ENCODE measurements around the gene KIF21B. TPM values are rescaled to one million over a fixed set of nuclear protein-coding genes. Genes with fewer than 3 reads are reported as not detected.
A peak's percentile ranks its signal among the peaks of the same experiment; 100 is the strongest.

Gene KIF21B
- total RNA-seq, 1 experiment from 2014 or later: 1.2 TPM

DNA sequence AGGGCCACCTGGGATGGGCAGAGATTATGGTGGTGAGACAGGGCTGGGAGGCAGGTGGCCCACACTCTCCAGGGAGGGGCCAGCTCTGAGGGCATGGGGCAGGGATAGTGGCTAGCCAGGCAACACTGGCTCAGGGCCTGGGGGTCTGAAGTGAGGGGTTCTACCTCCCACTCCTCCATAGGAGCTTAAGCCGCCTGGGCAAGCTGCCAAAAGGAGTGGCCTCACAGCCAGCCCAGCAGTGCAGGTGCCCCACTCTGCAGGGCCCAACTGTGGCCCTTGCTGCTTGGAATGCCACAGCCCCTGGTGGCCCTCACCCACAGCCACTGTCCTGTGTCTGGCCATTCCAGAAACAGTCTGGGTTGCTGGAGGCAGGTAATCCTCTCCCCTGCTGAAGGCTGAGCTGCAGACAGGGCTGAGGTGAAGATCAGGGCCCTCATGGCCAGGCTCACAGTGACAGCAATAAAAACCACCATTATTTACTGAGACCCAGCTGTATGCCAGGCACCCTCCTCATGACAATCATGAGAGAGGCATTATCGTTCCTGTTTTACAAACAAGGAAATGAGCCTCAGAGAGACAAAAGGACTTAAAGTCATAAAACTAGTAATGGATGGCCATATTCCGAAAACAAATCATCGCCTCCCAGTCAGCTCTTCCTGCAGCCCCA, 31.0 kb downstream of the KIF21B start:
- DNase-seq (ENCODE audit: low spot score): no peak

DNA sequence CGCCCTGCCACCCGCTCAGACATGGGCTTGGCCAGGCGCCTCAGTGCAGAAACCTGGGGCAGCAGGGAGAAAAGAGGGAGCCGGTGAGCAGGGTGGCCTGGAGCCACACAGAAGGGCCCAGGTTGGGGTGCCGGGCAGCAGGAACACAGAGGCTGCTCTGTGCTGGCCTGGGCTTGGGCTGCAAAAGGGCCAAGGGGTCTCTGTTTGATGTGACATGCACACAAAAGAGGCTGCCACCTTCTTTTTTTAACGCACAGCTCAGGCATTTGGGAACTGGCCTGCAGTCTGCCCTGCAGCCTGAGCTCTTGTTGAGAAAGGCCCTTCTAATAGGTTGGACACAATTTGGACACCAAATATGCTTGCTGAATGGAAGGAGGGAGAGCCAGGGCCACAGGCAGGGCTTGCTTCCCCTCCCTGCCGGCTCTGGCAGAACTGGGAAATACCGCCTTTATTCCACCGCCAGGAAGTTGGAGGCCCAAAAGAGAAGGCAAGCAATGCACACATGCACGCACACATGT, 32.4 kb downstream of the KIF21B start:
- DNase-seq (ENCODE audit: low spot score): no peak

DNA sequence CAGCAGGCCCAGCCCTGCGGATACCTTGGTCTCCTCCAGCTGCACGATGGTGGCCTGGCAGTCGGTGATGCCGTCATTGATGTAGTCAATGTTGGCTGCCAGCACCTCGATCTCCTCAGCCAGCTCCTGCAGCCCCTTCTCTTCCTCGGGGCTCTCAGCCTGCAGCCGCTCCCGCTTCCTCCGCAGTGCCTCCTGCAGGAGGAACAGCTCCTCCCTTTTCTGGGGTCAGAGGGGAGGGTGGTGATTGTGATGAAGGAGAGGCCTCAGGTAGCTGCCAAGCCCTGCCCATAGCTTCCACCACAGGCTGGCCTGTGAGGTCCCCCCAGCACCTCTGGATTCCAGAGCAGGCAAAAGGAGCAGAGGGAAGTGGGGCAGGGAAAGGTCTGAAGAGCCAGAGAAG, 33.4 kb downstream of the KIF21B start:
- DNase-seq (ENCODE audit: low spot score): no peak

DNA sequence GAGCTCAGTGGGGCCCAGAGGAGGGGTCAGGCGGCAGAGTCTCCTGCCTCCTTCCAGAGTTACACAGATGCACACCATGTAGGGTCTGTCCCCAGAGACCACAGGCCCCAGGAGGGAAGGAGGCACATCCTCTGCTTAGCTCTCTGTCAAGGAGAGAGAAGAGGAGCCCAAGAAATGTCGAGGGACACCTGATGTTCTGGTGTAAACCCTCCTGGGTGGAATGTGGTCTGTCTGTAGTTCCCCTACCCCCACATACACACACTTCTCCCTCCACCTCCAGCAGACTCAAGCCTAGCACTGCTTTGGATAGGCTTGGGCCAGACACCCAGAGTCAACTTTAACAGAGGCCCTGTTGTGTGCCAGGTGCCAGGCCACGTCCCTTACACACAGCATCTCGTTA, 34.2 kb downstream of the KIF21B start:
- DNase-seq (ENCODE audit: low spot score): no peak

DNA sequence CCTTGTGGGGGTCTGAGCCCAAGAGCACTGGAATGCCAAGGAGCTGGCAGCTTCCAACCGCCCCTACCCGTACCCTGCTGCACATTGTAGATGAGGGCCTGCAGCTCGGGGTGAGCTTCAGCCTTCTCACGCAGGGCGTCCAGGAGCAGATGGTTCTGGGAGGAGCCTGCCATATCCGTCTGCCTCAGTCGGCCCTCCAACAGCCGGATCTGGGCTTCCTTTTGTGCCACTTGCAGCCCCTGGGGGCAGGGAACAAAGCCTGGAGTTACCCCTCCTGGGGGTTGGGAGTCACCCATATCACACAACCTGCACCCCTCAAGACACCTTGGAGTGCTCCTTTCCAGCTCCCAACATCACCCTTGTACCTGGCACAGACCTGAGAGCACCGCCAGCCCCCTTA, 34.8 kb downstream of the KIF21B start:
- no peak for DNase-seq (ENCODE audit: low spot score)

DNA sequence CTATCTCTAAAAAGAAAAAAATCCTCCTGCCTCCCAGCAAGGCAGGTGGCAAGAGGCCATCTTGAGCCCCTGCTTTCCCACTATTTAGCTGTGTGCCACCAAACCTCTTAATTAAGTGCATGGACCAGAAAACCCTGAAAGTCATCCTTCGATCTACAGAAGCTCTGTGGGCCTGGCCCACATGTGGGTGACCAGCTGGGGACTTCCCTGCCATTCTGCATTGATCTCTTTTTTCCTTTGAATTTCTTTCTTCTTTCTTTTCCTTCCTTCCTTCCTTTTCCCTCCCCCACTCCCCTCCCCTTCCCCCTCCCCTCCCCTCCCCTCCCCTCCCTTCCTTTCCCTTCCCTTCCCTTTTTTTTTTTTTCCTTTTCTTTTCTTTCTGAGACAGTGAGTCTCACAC, 38.0 kb downstream of the KIF21B start:
- no peak for DNase-seq (ENCODE audit: low spot score)

DNA sequence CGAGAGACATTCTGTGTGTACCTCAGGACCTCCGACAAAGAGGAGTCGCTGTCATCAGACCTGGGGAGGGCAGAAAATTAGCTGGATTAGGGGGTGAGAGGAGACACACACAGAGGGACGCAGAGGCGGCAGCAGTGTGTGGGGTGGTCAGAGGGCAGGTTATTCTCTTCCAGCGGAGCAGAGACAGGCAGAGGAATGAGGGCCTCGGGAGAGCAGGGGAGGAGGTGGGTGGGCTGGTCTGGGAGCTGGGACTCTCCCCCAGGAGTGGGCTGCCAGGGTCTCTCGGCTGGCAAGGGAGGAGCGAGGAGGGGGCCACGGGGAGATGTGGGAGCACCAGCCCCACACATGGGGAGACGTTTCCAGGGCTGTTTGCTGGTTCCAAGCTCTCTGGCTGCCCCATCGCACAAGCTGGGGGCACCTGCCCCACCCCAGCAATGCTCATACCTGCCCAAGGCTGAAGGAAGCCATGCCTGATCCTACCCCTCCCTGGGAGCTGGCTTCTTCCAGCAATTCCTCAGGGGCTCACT, 40.4 kb downstream of the KIF21B start:
- DNase-seq (ENCODE audit: low spot score): no peak

DNA sequence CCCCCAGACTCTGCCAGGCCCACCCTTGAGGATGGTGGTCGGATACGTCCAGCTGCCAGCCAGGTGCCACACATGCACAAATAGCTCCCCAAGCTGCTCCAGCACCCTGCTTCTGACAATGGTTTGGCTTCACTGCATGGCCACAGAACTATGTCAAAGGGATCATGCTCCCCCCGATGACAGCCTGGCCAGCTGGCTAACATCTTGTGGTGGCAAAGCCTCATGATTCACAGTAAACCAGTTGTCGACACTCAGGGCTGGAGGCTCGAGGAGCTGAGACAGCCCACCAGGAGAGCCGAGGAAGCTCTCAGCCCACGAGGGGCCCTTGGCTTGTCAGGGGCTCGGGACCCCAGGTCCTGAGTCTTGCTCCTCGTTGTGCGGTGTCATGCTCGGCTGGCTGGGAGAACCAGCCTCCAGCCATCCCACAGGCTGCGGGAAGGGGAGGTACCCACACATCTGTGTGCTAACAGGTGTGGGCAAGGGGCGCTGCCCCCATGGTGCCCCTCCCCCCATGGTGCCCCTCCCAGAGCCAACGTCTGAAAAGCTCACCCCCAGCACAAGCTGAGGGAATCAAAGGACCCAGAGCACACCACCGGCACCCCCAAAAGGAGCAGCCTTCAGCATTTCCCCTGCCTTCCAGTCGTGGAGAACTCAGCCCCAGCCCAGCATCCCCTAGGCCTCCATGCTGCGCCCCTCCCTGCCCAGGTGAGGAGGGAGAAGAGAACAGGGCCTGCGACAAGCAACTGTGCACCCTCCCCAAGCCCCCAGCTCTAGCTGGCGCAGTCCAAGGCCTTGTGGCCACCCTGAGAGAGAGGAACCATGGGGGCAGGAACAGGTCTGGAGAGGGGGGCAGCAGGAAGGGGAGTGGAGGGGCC, 41.2 kb downstream of the KIF21B start:
- DNase-seq (ENCODE audit: low spot score): no peak

DNA sequence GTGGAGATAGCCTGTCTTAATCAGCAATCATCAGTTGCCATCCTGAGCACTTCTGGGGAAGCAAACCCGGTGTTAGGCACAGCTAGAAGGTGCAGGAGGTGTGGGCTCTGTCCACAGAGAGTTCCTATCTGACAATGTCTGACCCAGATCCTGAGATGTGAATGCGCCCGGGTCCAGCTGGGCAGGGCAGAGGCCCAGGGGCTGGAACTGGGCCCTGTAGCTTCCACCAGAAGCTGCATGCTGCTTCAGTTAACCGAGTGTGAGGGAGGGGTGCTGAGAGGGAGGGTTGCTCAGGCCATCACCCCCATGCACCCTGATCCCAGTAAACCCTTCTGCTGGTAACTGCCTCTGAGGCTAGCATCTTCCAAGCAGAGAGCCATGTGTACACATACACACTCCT, 42.2 kb downstream of the KIF21B start:
- no peak for DNase-seq (ENCODE audit: low spot score)

DNA sequence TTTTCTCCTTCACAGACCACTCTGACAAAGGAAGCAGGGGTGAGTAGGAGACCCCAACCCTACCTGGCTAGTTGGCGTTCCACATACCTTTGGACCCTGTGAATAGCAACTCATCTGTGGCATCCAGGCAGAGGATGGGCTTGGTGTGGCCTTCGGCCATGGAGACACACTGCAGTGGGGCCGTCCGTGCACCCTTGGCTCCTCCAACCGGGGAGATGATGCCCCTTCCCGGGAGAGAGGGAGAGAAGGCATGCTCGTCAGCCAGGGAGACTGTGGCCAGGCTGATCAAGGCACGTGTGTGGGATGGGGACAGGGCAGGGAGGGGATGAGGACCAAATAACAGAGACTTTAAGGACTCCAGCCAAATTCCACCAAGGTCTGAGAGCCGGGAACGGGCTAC, 42.6 kb downstream of the KIF21B start:
- no peak for DNase-seq (ENCODE audit: low spot score)

DNA sequence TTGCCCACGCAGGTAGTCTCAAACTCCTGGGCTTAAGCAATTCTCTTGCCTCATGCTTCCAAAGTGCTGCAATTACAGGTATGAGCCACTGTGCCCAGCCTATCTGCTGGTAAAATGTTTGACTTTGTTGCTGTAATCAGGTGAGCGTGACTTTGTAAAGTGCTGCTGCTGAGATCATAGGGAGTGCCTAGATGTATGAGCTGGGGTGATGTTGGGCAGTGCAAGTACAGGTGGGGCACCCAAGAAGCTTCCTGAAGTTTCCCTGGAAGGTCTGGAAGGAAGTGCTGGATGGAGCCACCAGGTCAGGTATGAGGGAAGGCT, 43.1 kb downstream of the KIF21B start:
- no peak for DNase-seq (ENCODE audit: low spot score)

DNA sequence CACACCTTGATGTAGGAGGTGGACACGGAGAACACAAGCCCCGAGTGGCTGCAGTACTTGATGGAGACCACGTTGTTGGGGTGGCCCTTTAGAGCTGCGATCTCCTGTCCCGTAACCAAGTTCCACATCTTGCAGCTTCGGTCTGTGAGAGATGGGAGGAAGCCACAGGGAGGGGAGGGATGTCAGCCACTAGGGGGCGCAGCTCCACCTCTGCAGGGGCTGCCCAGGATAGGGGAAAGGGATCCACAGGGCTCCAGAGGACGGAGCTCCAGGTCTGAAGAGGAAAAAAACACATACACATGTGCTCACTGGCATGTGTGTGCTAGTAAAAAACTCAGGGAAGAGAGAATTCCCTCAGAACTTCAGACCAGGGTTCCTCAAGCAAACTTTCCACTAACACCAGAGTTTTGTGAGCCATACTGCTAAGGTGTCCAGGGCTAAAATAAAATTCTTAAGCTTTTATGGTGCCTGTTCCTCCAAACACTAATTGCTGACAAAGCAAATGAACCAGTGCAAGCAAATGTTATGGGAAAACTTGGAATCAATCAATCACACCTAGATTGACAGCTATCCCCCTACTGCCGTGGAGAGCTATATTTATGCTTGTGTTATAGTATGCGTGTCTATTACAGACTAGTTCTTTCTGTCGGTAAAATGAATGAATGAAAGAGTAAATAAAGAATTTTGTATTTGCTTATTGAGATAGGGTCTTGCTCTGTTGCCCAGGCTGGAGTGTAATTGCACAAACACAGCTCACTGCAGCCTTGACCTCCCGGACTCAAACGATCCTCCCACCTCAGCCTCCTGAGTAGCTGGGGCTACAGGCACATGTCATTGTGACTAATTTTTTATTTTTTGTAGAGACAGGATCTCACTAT, 43.7 kb downstream of the KIF21B start:
- peak; percentile 21 for DNase-seq (ENCODE audit: low spot score)

DNA sequence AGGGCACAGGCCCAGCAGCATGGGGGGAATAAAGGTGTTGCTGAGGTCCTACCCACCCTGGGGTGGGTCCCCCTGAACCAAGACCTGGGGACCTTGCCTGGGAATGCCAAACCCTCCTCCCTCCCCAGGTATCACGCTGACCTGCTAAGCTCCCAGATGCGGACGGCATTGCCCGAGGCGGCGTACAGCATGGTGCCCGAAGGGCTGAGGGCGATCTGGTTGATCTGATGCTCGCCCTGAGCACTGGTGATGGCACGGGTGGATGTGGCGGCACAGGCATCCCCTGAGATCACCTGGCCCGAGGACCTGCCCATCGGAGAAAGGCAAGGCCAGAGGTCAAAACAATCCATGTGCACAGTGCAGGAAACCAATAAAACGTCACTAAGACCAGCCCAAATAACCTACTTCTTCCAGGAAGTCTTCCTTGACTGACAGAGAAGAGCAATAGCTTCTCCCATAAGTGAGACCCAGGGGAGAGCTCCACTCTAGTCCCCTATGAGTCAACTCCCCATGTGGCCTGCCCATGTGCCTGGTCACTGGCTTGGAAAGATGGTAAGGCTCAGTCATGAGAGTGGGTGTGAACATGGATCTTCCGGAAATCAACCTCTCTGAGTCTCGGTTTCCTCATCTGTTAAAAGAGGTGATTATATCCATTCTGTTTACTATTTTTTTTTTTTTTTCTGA, 46.3 kb downstream of the KIF21B start:
- DNase-seq (ENCODE audit: low spot score): no peak

DNA sequence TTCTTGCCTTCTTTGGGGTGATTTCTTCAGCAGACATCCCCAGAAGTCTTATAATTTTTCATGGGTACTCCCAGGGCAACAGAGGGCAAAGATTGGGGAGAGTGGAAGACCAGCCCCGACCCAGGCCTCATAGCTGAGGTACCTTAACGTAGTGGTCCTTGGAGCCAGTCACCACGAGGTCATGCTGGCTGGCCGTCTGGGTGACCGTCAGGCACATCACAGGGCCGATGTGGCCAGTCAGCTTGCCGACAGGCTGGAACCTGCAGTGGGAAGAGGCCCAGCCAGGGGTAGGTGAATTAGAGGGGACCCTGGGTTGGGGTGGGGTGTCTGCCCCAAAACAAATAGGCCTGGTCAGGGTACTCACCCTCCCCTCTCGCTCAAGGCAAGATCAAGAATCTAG, 46.9 kb downstream of the KIF21B start:
- DNase-seq (ENCODE audit: low spot score): no peak

DNA sequence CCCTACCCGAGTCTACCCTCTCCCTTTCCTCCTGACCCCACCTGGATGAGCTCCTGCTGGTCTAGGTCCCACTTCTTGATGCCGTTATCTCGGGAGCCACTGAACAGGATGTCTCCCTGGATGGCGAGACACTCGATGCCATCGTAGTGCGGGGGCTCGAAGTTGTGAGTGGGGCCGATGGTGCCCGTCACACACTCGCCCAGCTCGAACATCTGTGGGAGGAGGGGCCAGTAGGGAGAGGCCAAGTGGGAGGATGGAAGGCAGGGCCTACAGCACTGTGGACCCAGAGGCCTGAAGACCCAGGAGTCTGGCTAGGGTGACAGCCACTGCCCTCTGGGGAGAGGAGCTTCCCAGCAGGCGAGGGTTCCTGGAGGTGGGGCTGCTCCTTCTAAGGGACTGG, 48.1 kb downstream of the KIF21B start:
- no peak for DNase-seq (ENCODE audit: low spot score)

DNA sequence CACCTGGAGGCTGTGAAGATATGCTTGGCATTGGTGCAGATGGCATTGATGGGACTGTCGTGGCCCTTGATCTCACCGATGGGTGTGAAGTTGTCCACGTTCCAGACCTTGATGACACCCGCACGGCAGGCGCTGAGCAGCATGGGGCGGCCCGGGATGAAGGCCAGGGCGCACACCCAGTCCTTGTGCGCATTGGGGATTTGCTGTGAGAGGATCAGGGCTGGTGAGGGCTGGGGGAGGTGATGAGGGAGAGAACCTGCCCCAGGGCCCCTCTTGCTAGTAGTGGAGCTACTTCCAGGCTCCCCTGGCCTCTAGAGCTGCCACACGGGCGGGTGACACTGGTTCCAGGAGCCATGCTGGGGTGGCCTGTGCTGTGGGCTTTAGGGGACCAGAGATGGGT, 48.8 kb downstream of the KIF21B start:
- DNase-seq (ENCODE audit: low spot score): no peak

DNA sequence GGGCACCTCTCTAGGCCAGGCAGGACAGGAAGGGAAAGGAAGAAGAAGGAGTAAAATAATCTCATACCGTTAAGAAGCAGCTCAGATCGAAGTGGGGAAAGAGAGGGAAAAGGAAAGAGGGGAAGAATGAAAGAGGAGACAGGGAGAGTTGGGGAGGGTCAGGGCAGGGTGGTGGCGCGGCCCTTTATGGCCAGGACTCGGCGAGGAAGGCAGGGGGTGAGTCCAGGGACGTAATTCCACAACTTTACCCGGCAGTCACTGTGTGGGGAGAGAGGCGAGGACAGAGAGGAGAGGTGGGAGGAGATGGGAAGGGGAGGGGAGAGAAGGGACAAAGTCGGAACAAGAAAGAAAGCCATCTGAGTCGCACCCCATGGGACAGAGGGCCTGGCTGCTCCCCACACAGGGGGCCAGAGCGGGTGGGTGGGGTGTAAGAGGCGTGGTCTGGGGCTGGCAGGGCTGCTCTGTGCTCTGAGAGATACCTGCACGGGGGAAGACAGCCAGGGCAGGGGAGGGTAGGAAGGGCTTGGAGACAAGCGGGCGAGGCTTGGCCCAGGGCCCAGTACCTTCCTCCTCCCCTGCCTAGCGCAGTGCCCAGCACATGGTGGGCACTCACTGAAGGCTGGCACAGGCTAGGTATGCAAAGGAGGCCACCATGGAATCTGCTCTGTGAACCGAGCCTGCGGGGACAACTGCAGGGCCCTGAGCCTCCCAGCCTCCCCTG, 49.4 kb downstream of the KIF21B start:
- DNase-seq (ENCODE audit: low spot score): no peak

DNA sequence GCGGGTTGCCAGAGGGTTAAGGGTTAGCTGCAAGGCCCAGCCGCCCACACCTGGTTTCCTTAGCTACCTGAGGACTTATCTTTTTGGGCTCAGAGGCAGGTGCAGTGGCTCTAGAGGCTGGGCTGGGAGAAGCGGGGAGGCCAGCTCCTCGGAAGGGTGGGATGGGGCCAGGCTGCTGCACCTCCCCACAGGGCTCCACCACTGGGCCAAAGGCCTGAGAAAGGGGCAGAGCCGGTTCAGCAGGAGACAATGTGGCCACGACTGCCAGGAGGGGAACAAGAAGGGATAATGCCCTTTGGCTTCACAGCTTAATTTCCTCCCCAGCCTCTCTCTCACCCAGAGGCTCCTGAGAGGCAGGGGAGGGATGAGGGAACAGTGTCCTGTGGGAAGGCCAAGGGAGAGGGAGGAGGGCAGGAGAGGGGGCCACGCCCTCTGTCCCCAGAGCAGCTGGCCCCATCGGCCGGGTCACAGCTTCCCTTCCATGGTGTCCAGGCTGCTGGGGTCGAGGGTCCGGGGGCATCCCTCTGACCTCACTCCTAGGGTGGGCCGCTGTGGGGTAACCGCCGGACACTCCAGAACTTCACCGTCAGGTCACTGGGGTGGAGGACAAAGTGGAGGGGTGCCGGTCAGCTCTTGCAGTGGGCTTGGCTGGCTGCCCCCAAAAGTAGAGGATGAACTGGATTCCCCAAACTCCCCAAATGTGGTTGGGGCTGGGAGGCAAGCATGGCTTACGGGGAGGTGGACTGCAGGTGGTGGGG, 50.4 kb downstream of the KIF21B start:
- no peak for DNase-seq (ENCODE audit: low spot score)

DNA sequence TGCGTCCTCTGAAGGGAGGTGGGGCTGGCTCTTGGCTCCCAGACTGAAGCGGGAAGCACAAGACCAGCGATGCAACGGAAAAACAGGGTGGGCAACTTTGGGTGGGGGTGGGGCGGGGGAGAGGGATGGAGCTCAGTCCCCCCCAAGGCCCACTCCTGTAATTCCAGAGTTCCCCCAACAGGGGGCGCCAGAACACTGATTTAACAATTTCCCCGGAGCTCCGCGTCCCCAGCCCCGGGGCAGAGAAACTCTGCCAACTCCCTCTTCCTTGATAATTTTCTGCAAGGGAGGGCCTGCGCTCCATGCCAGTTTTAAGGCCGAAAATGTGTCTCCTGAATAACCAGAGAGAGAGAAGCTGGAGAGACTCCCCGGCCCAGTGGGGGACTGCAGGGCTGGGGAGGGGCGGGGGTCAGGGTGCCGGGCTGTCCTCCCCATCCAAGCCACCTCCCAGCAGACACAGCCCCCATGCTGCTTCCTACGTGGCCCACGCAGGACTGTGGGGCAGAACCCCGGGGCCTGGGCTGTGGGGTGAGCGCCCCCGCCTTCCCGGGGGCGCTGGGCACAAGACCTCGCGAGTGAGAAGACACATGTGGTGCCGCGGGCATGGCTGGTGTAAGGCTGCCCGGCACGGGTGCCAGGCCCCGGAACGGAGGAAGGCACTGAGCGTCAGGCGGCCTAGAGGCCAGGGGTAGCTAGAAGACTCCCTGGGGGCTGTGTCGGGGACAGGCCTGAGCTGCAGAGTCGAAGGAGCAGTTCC, 51.4 kb downstream of the KIF21B start:
- DNase-seq (ENCODE audit: low spot score): peak; percentile 67
